RWPE2 (cell line): ENCODE results near the gene CACNA2D3.

Experiments used
- ATAC-seq: fragments of 200-7000 bp; cut with Tn5 transposase; 3 replicates; pipeline ENCODE4 v1.9.1; 2021; ENCODE audit warnings: low read depth
- DNase-seq: peaks from one replicate; pipeline ENCODE4 v3.0.0-alpha.2; 2020; ENCODE audit warnings: low spot score
- H3K27ac ChIP-seq: fragments of 450-650 bp; 2 replicates; pipeline ENCODE4 v1.5.1; 2017; ENCODE audit warnings: mild to moderate bottlenecking; ENCODE audit not compliant: poor library complexity, severe bottlenecking
- H3K27me3 ChIP-seq: fragments of 250-450 bp; sonication (Bioruptor Pico); 2 replicates; pipeline ENCODE4 v1.5.1; 2021; ENCODE audit warnings: mild to moderate bottlenecking, moderate library complexity; ENCODE audit not compliant: insufficient read depth, poor library complexity, severe bottlenecking
- H3K36me3 ChIP-seq: fragments of 250-450 bp; sonication (Bioruptor Pico); 2 replicates; pipeline ENCODE4 v1.5.1; 2020; ENCODE audit warnings: low read depth, mild to moderate bottlenecking, moderate library complexity
- H3K4me1 ChIP-seq: fragments of 250-450 bp; sonication (Bioruptor Pico); 2 replicates; pipeline ENCODE4 v1.5.1; 2021; ENCODE audit warnings: mild to moderate bottlenecking, moderate library complexity; ENCODE audit not compliant: insufficient read depth, poor library complexity, severe bottlenecking
- H3K4me3 ChIP-seq: fragments of 250-450 bp; sonication (Bioruptor Pico); 2 replicates; pipeline ENCODE4 v1.5.1; 2021; ENCODE audit warnings: mild to moderate bottlenecking, moderate library complexity; ENCODE audit not compliant: severe bottlenecking
- H3K9me3 ChIP-seq: fragments of 250-450 bp; sonication (Bioruptor Pico); 2 replicates; pipeline ENCODE4 v1.5.1; 2021; ENCODE audit warnings: mild to moderate bottlenecking, moderate library complexity; ENCODE audit not compliant: severe bottlenecking
- TF ChIP-seq, protein P1 (sequence below): fragments of 450-650 bp; IDR thresholded peaks from one replicate; pipeline ENCODE4 v1.5.1; 2017; ENCODE audit warnings: mild to moderate bottlenecking, moderate library complexity; ENCODE audit not compliant: poor library complexity, severe bottlenecking

Gene CACNA2D3

DNA sequence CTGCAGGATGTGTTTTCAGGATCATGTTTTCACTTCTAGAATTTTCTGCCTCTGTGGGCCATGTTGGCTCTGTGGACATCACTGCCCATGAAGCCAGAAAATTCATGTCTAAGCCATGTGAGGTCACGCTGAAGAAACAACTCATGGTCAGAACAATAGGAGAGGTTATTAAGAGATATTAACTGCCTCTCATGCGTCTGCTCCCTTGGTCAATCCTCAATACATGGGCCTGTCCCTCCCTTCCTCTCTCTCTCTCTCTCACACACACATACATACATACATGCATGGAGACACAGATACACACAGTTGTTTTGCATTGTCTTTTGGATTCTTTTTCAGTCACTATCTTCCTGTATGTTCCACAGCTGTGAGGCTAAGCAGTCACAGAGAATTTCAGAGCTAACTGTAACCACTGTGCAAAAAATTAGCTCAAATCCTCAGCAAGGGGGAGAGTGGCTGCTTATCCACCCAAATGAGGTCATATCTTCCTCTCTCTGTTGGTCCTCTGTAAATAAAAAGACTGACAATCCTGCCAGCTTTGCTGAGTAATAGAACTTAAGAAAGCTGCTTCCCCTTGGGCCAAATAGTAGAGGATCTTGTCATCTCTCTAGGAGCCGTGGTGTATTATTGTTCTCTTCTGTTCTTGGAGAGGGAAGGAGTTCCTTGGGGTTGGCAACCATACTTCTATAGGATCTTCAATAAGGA is 759.9 kb downstream of the CACNA2D3 start:
- H3K27ac ChIP-seq = peak overlapping the region; percentile 39
- no peaks in the 10 kb centered on the region for H3K9me3 ChIP-seq
- H3K4me1 ChIP-seq = peaks cover 12% of the 10 kb centered on the region
- TF ChIP-seq, protein P1, sequence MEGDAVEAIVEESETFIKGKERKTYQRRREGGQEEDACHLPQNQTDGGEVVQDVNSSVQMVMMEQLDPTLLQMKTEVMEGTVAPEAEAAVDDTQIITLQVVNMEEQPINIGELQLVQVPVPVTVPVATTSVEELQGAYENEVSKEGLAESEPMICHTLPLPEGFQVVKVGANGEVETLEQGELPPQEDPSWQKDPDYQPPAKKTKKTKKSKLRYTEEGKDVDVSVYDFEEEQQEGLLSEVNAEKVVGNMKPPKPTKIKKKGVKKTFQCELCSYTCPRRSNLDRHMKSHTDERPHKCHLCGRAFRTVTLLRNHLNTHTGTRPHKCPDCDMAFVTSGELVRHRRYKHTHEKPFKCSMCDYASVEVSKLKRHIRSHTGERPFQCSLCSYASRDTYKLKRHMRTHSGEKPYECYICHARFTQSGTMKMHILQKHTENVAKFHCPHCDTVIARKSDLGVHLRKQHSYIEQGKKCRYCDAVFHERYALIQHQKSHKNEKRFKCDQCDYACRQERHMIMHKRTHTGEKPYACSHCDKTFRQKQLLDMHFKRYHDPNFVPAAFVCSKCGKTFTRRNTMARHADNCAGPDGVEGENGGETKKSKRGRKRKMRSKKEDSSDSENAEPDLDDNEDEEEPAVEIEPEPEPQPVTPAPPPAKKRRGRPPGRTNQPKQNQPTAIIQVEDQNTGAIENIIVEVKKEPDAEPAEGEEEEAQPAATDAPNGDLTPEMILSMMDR = no peak
- no peaks in the 10 kb centered on the region for H3K27me3 ChIP-seq
- peak; percentile 99 for ATAC-seq
- no peaks in the 10 kb centered on the region for H3K36me3 ChIP-seq
- DNase-seq = no peak
- H3K4me3 ChIP-seq = no peak overlapping the region

DNA sequence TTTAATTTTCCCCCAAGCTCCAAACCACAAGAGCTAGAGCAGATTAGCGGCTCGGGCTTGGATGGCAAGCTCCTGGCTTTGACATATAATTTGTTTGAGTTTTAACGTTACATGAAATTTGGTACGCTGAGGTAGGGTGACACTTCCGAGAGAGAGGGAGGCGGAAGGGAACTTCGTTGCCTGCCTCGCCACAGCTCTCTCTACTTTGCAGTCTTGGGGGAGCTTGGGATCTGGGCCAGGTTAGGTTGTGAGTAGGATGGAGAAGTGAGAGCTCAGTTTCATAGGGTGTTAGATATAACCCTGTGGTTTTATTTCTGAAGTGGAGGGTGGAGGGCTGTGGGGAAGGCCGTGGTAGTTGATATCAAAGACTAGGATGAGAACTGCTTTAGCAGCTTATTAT is 765.8 kb downstream of the CACNA2D3 start:
- no peak for ATAC-seq
- no peak overlapping the region for H3K27ac ChIP-seq
- DNase-seq = no peak
- TF ChIP-seq, protein P1 = no peak
- H3K4me3 ChIP-seq = no peak overlapping the region
- H3K36me3 ChIP-seq = no peaks in the 10 kb centered on the region
- no peaks in the 10 kb centered on the region for H3K27me3 ChIP-seq
- H3K4me1 ChIP-seq = peaks cover 30% of the 10 kb centered on the region
- no peaks in the 10 kb centered on the region for H3K9me3 ChIP-seq

DNA sequence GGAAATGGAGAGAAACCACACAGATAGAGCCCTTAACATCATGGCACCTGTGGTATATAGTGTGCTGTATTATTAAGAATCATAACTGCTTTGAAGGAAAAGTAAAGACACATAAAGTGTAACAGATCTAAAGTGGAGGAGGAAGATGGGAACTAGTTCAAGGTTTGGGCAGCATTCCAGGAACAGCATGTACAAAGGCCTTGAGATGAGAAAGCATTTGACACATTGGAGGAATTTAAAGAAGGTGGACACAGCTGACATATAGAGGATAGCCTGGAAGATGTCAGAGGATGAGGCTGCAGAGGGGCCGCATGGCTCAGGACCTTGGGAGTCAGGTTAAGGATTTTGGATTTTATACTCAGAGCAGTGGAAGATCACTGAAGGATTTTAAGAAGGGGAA is 766.5 kb downstream of the CACNA2D3 start:
- H3K27ac ChIP-seq = no peak overlapping the region
- no peaks in the 10 kb centered on the region for H3K9me3 ChIP-seq
- TF ChIP-seq, protein P1 = no peak
- H3K36me3 ChIP-seq = no peaks in the 10 kb centered on the region
- DNase-seq (no peak), ATAC-seq (no peak)
- peaks cover 30% of the 10 kb centered on the region for H3K4me1 ChIP-seq
- H3K27me3 ChIP-seq = no peaks in the 10 kb centered on the region
- H3K4me3 ChIP-seq = no peak overlapping the region

DNA sequence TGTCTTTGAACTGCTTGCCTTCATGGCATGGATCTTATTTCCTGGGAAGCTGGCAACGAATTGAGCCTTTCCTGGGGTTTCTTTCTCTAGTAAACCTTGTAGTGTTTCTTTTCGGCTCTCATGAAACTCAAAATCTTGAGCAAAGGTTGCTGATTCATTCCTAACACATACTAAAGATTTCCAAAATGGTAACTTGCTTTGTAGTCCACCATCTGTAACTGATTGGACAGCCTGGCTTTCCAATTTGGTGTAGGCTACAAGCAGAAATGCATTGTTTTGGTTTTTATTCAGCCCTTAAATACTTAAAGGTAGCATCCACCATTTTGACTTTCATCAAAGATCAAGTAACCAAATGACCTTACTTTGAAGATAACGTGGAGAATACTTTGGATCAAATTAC is 767.4 kb downstream of the CACNA2D3 start:
- no peak for DNase-seq
- Histone ChIP-seq H3K4me1 (peaks cover 30% of the 10 kb centered on the region), H3K4me3 (no peak overlapping the region), H3K27ac (no peak overlapping the region), H3K9me3 (no peaks in the 10 kb centered on the region), H3K36me3 (no peaks in the 10 kb centered on the region), H3K27me3 (no peaks in the 10 kb centered on the region)
- no peak for ATAC-seq
- TF ChIP-seq, protein P1 = no peak

DNA sequence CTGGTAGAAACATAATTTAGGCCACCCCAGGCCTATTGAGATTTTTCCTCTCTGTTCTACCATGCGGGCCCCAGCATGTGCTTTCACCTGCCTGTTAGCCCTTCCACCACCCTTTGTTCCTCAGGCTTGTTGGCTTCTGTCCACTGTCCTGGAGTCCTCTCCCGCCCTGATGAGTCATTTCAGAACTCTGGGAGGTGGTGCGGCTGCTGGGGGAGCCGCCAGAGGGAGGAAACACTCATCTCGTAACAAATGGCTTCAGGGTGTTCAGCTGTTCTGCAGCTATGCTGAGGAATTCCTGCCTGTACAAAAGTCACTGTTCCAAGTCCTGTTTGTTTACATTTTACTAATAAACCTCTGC is 769.2 kb downstream of the CACNA2D3 start:
- no peaks in the 10 kb centered on the region for H3K27me3 ChIP-seq
- H3K27ac ChIP-seq = peak overlapping the region; percentile 79
- peak; percentile 92 for DNase-seq
- TF ChIP-seq, protein P1 = peak; percentile 36
- H3K4me3 ChIP-seq = no peak overlapping the region
- H3K4me1 ChIP-seq = peaks cover 30% of the 10 kb centered on the region
- no peaks in the 10 kb centered on the region for H3K9me3 ChIP-seq
- ATAC-seq = peak; percentile 97
- no peaks in the 10 kb centered on the region for H3K36me3 ChIP-seq
